ENCODE results near the gene ZNF385B. TPM values are rescaled to one million over a fixed set of nuclear protein-coding genes. Genes with fewer than 3 reads are reported as not detected.

ZNF385B gene
- total and polyA plus RNA-seq, 10 of the 15 experiments (the other 5 are each of a cell fraction or from before 2014, with no cell fraction given): not detected

DNA sequence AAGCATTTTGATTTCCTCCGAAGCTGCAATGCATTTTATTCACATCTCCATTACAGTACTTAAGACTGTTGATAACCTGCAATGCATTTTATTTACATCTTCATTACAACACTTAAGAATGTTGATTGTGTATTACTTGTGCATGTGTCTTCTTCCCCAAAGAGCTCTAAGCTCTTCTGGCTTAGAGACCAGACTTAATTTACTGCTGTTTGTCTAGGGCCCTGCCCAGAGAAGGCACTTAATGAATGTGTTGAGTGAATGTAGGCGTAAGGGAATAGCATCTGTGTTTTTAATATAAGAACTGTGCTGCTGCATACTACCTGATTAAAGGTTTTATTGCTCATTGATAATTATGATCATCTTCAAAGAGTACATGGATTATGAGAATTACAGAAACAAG, 295.6 kb downstream of the ZNF385B start (continued):
- TF ChIP-seq, protein P1, sequence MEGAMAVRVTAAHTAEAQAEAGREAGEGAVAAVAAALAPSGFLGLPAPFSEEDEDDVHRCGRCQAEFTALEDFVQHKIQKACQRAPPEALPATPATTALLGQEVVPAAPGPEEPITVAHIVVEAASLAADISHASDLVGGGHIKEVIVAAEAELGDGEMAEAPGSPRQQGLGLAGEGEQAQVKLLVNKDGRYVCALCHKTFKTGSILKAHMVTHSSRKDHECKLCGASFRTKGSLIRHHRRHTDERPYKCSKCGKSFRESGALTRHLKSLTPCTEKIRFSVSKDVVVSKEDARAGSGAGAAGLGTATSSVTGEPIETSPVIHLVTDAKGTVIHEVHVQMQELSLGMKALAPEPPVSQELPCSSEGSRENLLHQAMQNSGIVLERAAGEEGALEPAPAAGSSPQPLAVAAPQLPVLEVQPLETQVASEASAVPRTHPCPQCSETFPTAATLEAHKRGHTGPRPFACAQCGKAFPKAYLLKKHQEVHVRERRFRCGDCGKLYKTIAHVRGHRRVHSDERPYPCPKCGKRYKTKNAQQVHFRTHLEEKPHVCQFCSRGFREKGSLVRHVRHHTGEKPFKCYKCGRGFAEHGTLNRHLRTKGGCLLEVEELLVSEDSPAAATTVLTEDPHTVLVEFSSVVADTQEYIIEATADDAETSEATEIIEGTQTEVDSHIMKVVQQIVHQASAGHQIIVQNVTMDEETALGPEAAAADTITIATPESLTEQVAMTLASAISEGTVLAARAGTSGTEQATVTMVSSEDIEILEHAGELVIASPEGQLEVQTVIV (IDR thresholded peaks at IDR 0.05; ENCODE audit: borderline replicate concordance, partially characterized antibody): no peak
- TF ChIP-seq CBX5 (IDR thresholded peaks at IDR 0.05; ENCODE audit: low read depth) (no peak), PML (IDR thresholded peaks at IDR 0.05; ENCODE audit: low read length) (no peak), HCFC1 (IDR thresholded peaks at IDR 0.05; ENCODE audit: low read length) (no peak), ZZZ3 (IDR thresholded peaks at IDR 0.05; ENCODE audit: control insufficient read depth, insufficient read length, low read depth) (no peak)

DNA sequence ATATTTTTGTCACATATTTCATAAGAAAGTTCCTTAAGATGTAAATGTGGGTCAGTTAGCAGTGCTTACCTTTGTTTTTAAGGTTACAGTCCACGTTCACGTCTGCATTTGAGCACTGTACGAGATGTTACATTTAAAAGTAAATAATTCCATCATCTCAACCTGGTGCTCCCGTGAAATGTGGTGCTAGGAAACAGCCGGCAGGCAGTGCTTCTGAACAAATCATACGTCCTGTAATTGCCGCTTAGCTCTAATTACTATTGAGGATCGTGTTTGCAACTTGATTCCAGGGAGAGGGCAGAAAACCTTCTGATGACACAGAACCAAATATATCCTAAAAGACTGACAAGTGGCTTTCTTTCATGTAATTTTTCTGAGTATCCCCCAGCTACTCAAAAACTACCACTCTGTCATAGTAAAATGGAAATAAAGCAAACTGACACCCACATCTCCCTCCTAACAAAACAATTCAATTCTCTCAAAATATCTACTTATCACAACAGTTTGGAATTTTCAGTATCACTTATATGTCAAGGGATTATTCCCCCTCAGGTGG, 299.0 kb downstream of the ZNF385B start:
- Histone ChIP-seq H3K9ac (ENCODE audit: control insufficient read depth, insufficient read depth, low read length) (no peak overlapping the region), H3K4me2 (ENCODE audit: control insufficient read depth, insufficient read depth) (no peak overlapping the region), H3K4me1 (ENCODE audit: control insufficient read depth, insufficient read depth, low read length) (no peaks in the 10 kb centered on the region), H2AFZ (ENCODE audit: control insufficient read depth, low read depth, low read length) (no peak overlapping the region), H3K9me3 (replicated peaks; ENCODE audit: control insufficient read depth, insufficient read depth, low read length) (no peaks in the 10 kb centered on the region), H3K4me3 (no peak overlapping the region), H3K36me3 (ENCODE audit: control insufficient read depth in 2 of 2, insufficient read depth in 2 of 2, low read length in 1 of 2) (no peaks in the 10 kb centered on the region), H4K20me1 (ENCODE audit: control insufficient read depth, insufficient read depth) (no peaks in the 10 kb centered on the region), H3K27me3 (replicated peaks in 1 of 2; ENCODE audit: control insufficient read depth in 2 of 2, insufficient read depth in 2 of 2, low read length in 1 of 2) (no peaks in the 10 kb centered on the region), H3K79me2 (ENCODE audit: control insufficient read depth, insufficient read depth, low read length) (no peaks in the 10 kb centered on the region), H3K27ac (ENCODE audit: control insufficient read depth, insufficient read depth) (no peak overlapping the region)
- no peak for FAIRE-seq
- ChIA-PET POLR2A (no interaction called here), SMC1A (ENCODE audit: uncharacterized antibody, unreplicated experiment) (no interaction called here), RAD21 (ENCODE audit: unreplicated experiment) (no interaction called here), CTCF (no interaction called here)
- in situ Hi-C loops (cut with MboI) (no loop called here), intact Hi-C loops (cut with micrococcal nuclease; ENCODE audit: unreplicated experiment) (no loop called here)
- ATAC-seq: no peak
- WGBS (ENCODE audit: insufficient coverage, insufficient replicate concordance, low lambda C conversion rate, missing lambda C conversion rate): 13% methylated on average over 8 of the region's 8 CpGs
- no TSS peak for BruUV-seq (replicated peaks)
- TF ChIP-seq, protein P2, sequence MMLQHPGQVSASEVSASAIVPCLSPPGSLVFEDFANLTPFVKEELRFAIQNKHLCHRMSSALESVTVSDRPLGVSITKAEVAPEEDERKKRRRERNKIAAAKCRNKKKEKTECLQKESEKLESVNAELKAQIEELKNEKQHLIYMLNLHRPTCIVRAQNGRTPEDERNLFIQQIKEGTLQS (IDR thresholded peaks at IDR 0.05; ENCODE audit: borderline replicate concordance, extremely low read depth, low read depth, low read length): no peak
- DNase-seq (ENCODE audit: low read depth, low spot score): no peak
